AG04449 (cell line): ENCODE results near the gene ECT2L.

ENCODE experiments used
- CTCF ChIA-PET: fragments of 350-600 bp; formaldehyde crosslinking; extraction: SDS; loops from one replicate; lab custom pipeline; 2021; ENCODE audit warnings: antibody characterized with exemption; lab: Yijun Ruan, JAX
- POLR2A ChIA-PET: fragments of 400-600, 350-600 bp; formaldehyde crosslinking; extraction: SDS; loops from one replicate; lab custom pipeline; 2020; ENCODE audit warnings: antibody characterized with exemption, inconsistent platforms; lab: Yijun Ruan, JAX
- DNase-seq: peaks from one replicate; pipeline ENCODE4 v3.0.0-alpha.2; 2010; ENCODE audit warnings: low read depth, low spot score
- H3K4me3 ChIP-seq: 2 replicates; pipeline ENCODE4 v1.5.1; 2011; ENCODE audit warnings: low read depth, mild to moderate bottlenecking, control low read depth, low read length
- TF ChIP-seq, protein P1 (sequence below): IDR thresholded peaks from one replicate; pipeline ENCODE4 v1.5.1; 2011; ENCODE audit warnings: mild to moderate bottlenecking, moderate library complexity, low read length, control low read depth, inconsistent platforms; ENCODE audit not compliant: insufficient read depth; ENCODE audit errors: missing control alignments

ECT2L gene

DNA sequence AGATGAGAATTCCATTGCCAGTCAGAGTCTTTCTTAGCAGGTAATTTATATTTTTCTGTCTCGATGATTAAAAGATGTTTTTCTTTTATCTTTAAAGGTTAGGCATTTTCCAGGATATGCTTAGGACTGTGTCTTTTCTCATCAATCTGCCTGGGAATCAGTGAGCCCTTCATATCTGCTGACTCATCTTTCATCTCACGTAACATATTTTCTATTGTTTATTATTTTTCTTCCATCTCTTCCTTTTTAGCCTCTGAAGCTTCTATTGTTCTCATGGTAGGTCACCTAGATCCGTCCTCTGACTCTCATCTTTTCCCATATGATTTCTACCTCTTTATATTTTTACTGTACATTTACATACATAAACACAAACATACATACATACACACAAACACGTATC is 13.6 kb upstream of the ECT2L start:
- TF ChIP-seq, protein P1, sequence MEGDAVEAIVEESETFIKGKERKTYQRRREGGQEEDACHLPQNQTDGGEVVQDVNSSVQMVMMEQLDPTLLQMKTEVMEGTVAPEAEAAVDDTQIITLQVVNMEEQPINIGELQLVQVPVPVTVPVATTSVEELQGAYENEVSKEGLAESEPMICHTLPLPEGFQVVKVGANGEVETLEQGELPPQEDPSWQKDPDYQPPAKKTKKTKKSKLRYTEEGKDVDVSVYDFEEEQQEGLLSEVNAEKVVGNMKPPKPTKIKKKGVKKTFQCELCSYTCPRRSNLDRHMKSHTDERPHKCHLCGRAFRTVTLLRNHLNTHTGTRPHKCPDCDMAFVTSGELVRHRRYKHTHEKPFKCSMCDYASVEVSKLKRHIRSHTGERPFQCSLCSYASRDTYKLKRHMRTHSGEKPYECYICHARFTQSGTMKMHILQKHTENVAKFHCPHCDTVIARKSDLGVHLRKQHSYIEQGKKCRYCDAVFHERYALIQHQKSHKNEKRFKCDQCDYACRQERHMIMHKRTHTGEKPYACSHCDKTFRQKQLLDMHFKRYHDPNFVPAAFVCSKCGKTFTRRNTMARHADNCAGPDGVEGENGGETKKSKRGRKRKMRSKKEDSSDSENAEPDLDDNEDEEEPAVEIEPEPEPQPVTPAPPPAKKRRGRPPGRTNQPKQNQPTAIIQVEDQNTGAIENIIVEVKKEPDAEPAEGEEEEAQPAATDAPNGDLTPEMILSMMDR, result no peak
- POLR2A ChIA-PET, result no interaction called here

DNA sequence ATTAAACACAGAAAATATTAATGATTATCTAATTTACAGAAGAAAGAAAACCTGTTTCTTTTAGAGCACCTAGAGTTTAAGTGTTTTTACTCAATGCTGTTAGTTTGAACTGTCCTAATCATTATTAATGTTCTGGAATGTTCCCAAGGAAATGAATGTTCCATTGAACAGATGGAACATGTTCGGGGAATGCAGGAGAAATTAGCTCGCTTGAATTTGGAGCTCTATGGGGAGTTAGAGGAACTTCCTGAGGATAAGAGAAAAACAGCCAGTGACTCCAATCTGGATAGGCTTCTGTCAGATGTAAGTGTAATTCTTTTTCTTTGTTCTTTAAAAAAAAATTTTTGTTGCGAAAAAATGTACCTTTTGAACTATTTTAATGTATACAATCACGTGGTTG is 10.8 kb upstream of the ECT2L start:
- TF ChIP-seq, protein P1, result no peak
- CTCF ChIA-PET, result no interaction called here
- DNase-seq, result no peak
- H3K4me3 ChIP-seq, result no peak overlapping the region
- POLR2A ChIA-PET, result no interaction called here

More for the DNA sequence above, 13.6 kb upstream of the ECT2L start:
- H3K4me3 ChIP-seq, result no peak overlapping the region
- CTCF ChIA-PET, result no interaction called here
- DNase-seq, result no peak

DNA sequence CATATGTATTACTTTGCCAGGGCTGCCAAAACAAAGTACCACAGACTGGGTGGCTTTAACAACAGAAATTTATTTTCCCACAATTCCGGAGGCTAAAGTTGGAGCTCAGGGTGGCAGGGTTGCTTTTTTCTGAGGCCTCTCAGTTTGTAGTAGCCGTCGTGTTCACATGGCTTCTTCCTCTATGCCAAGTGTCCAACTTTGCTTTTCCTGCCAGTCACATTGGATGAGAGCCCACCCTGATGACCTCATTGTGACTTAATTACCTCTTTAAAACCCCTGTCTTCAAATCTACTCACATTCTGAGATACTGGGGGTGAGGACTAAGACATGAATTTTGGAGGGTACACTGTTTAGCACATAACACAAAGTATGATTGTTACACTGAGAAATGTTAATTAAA is 9.9 kb upstream of the ECT2L start:
- CTCF ChIA-PET, result no interaction called here
- TF ChIP-seq, protein P1, result no peak
- H3K4me3 ChIP-seq, result no peak overlapping the region
- DNase-seq, result no peak
- POLR2A ChIA-PET, result no interaction called here

DNA sequence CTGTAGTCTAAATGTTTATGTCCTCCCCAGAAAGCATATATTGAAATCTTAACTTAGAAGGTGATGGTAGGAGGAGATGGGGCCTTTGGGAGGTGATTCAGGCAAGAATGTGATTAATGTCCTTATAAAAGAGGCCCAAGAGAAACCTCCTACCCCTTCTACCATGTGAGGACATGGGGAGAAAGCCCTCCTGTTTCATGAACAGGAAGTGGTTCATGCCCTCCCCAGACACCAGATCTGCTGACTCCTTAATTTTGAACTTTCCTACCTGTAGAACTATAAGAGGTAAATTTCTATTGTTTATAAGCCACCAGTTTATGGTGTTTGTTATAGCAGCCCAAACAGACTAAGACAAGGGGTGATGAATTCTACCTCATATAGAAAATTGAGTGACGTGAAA is 8.7 kb upstream of the ECT2L start:
- TF ChIP-seq, protein P1, result no peak
- no peak for DNase-seq
- no peak overlapping the region for H3K4me3 ChIP-seq
- ChIA-PET POLR2A (no interaction called here), CTCF (no interaction called here)

DNA sequence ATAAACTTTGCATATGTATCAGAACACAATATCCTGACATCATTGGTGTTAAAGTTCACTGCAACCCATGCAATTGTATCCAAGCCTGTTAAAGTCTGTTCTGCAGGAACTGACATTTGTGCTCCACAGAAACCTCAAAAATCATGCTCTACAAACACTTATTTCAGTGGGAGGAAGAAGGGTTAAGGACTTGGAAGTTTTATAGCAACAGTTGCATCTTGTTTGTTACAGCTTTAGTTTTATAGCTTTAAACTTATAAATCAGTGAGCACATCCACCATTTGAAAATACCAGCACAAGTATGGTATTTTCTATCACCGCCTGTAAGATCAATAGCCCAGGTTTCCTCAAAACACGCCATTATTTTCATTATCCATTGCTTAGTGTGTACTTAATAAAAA is 884 bp downstream of the ECT2L start:
- POLR2A ChIA-PET, result no interaction called here
- H3K4me3 ChIP-seq, result no peak overlapping the region
- no peak for DNase-seq
- TF ChIP-seq, protein P1, result no peak
- CTCF ChIA-PET, result interaction anchor here (2.1 kb wide), 1 partner anchor 192 kb away, joined by 6 read pairs; the partner anchor contains the start of gene REPS1

DNA sequence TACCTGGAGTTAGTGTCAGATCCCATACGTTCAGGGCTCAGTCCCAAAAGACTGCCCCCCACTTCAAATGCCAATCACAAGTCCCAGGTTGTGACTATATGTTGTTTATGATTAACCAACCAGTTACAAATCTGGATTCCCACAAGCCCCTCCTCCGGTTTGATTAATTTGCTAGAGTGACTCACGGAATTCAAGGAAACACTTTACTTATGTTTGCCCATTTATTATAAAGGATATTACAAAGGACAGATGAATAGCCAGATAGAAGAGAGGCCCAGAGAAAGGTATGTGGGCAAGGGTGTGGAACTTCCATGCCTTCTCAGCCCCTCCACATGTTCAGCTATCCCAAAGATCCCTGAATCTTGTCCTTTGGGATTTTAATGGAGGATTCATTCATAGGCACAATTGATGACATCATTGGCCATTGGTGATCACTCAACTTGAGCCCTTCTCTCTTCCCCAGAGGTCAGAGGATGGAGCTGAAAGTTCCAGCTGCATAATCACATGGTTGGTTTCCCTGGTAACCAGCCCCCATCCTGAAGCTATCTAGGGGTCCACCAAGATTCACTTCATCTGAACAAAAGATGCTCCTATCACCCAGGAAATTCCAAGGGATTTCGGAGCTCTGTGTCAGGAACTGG is 2.0 kb downstream of the ECT2L start:
- CTCF ChIA-PET, result interaction anchor here (0.8 kb wide), 1 partner anchor 18 kb away, joined by 4 read pairs; no protein-coding TSS in a partner anchor
- POLR2A ChIA-PET, result no interaction called here
- H3K4me3 ChIP-seq, result no peak overlapping the region
- no peak for DNase-seq
- TF ChIP-seq, protein P1, result no peak
